Measurements from ENCODE around the gene CSGALNACT2. TPM values are rescaled to one million over a fixed set of nuclear protein-coding genes. Genes with fewer than 3 reads are reported as not detected.

Gene CSGALNACT2
- total and polyA plus RNA-seq, 2 donors: 16.1 to 21.2 TPM

DNA sequence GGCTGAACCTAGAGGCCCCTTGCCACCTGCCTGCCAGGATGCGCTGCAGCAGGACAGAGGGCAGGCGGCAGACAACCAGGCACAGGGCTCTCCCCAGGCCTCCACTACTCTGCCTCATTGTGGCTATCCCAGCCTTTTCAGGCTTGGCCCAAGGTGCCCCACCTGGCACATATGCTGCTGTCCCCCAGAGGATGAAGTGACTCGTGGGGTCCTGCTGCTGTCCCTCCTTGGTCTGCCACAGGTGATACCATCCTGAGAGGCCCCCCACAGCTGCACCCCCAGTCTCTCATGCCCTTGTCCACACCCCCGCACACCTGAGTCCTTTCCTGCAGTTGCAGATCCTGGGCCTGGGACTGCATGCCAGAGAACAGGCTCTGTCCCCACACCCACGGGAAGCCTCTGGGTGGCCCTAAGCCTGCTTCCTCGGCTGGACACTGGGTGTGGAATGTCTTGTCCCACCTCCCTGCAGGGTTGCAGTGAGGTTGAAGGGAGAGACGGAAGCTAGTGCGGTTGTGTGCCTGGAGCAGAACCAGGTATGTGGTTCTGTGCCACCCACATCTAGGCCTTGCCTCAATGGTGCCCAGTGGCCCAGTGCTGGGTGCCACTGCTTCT lies 73.3 kb downstream of the CSGALNACT2 start:
- no peak for DNase-seq (ENCODE audit: low read depth in 6 of 9, low spot score in 9 of 9)
- 96% methylated on average over 8 of the region's 8 CpGs for WGBS
- H3K9me3 ChIP-seq (ENCODE audit: control insufficient read depth in 2 of 2, insufficient read depth in 1 of 2, low read length in 1 of 2): no peaks in the 10 kb centered on the region

DNA sequence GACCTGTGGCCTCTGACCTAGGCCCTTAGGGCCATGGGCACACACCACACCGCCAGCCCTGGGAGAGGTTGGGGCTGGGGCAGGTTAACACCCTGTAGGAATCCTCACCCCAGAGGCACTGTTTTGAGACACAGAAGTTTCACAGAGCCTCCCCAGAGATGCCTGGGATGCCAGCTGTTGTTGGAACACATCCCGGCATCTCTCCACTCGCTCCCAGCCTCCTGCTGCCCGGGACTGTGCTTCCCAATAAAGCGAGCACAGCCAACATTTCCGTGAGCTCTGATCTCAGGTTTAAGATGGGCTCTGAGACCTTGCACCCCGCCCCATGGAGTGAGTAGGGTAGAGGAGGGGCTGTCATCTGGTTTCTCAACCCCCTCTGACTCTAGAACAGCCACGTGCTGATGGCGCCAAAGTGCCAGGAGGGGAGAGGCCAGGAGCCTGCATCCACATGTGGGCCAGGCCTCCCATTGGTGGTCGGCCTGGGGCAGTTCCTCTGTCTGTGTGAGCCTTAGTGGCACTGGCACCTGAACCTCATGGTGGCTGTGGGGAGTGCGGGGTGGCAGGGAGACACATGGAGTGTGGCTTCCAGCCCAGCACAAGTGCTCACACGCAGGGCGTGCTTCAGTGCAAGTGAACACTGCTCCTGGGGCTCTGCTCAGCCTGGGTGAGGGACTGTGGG lies 73.9 kb downstream of the CSGALNACT2 start:
- Histone ChIP-seq H3K36me3 (ENCODE audit: control insufficient read depth in 2 of 2, insufficient read depth in 2 of 2, low read length in 1 of 2) (no peaks in the 10 kb centered on the region), H3K9me3 (ENCODE audit: control insufficient read depth in 2 of 2, insufficient read depth in 1 of 2, low read length in 1 of 2) (no peaks in the 10 kb centered on the region), H3K27me3 (ENCODE audit: control insufficient read depth in 2 of 2, insufficient read depth in 1 of 2, low read length in 1 of 2) (peaks cover 0 to 11% of the 10 kb centered on the region in 2 donors), H3K4me3 (ENCODE audit: low read length in 2 of 2) (no peak overlapping the region), H3K27ac (ENCODE audit: low read depth in 1 of 2, low read length in 1 of 2) (no peak overlapping the region), H3K4me1 (ENCODE audit: control insufficient read depth in 2 of 2, insufficient read depth in 2 of 2, low read length in 2 of 2) (peaks cover 0 to 3% of the 10 kb centered on the region in 2 donors)
- 90% methylated on average over 13 of the region's 13 CpGs for WGBS
- DNase-seq (ENCODE audit: low read depth in 6 of 9, low spot score in 9 of 9): no peak

More for the DNA sequence above, 73.3 kb downstream of the CSGALNACT2 start:
- Histone ChIP-seq H3K27ac (ENCODE audit: low read depth in 1 of 2, low read length in 1 of 2) (no peak overlapping the region), H3K4me1 (ENCODE audit: control insufficient read depth in 2 of 2, insufficient read depth in 2 of 2, low read length in 2 of 2) (peaks cover 0 to 3% of the 10 kb centered on the region in 2 donors), H3K27me3 (ENCODE audit: control insufficient read depth in 2 of 2, insufficient read depth in 1 of 2, low read length in 1 of 2) (peaks cover 0 to 11% of the 10 kb centered on the region in 2 donors), H3K36me3 (ENCODE audit: control insufficient read depth in 2 of 2, insufficient read depth in 2 of 2, low read length in 1 of 2) (no peaks in the 10 kb centered on the region), H3K4me3 (ENCODE audit: low read length in 2 of 2) (no peak overlapping the region)

DNA sequence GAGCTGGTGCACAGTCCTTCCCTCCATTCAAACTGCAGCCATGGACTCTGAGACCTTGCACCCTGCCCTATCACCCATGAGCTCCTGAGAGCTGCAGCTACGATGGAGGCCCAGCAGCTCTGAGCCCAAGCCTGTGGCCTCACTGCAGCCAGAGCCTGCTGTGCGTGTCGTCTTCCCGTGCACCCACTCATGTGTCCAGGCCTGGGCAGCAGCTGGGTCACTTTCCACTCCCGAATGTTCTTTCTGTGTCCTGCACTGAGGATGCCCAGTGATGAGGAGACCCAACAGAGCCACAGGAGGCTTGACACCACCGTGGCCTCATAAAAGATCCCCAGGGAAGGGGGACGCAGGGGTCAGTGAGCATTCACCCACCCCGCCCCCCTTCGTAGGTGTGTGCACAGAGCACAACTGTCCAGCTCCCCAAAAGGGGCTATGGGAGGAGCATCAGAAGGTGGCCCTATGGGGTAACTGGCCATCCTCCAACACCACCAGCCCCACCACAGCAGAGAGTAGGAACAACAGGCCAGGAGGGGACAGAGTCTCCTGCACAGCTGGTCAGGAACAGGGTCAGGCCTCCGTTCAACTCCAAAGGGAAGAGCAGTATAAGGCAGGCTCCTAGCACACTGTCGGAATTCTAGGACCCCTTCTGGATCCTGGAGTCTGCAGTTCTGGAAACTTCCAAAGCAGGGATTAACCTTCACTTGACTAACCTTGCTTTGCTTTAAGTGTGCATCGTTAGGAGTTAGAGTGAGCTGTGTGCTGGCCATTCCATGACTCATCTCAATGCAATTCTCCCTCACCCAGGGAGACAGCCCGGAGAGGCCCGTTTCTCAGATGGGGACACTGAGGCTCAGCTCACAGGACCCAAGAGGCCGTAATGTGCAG lies 76.1 kb downstream of the CSGALNACT2 start:
- Histone ChIP-seq H3K4me3 (ENCODE audit: low read length in 2 of 2) (no peak overlapping the region), H3K27ac (ENCODE audit: low read depth in 1 of 2, low read length in 1 of 2) (no peak overlapping the region)

DNA sequence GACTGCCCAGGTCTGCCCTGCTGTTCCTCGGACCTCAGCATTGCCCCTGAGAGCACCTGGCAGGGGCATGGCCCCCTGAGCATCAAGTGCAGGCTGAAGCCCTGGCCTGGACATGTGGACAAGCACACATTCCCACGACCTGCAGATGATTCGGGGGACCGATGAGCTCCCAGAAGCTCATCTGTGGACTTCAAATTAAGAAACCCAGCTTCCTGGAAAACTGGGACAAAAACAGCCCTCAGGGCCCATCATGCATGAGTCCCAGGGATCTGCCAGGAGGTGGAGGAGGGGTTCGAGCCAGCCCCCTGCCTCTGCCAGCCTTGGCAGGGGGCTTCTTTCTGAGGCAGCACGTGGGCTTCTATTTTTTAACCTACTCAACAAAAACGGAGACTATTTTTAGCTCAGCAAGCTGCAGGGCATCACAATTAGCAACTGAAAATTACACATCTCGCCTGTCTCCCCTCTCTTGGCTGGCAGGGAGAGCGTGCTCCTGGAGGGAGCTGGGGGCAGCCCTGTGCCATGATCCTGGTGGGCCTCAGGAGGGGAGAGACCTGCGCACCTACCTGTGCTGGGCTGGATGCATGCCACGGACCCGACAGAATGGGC lies 76.8 kb downstream of the CSGALNACT2 start:
- H3K4me3 ChIP-seq (ENCODE audit: low read length in 2 of 2): no peak overlapping the region
- peaks cover 0 to 11% of the 10 kb centered on the region in 2 donors for H3K27me3 ChIP-seq (ENCODE audit: control insufficient read depth in 2 of 2, insufficient read depth in 1 of 2, low read length in 1 of 2)
- H3K9me3 ChIP-seq (ENCODE audit: control insufficient read depth in 2 of 2, insufficient read depth in 1 of 2, low read length in 1 of 2): no peaks in the 10 kb centered on the region
- no peak for DNase-seq (ENCODE audit: low read depth in 6 of 9, low spot score in 9 of 9)
- 83% methylated on average over 12 of the region's 12 CpGs for WGBS
- H3K27ac ChIP-seq (ENCODE audit: low read depth in 1 of 2, low read length in 1 of 2): no peak overlapping the region
- H3K36me3 ChIP-seq (ENCODE audit: control insufficient read depth in 2 of 2, insufficient read depth in 2 of 2, low read length in 1 of 2): no peaks in the 10 kb centered on the region
- H3K4me1 ChIP-seq (ENCODE audit: control insufficient read depth in 2 of 2, insufficient read depth in 2 of 2, low read length in 2 of 2): no peaks in the 10 kb centered on the region

More for the DNA sequence above, 76.1 kb downstream of the CSGALNACT2 start:
- WGBS: 96% methylated on average over 15 of the region's 15 CpGs
- Histone ChIP-seq H3K27me3 (ENCODE audit: control insufficient read depth in 2 of 2, insufficient read depth in 1 of 2, low read length in 1 of 2) (peaks cover 0 to 11% of the 10 kb centered on the region in 2 donors), H3K36me3 (ENCODE audit: control insufficient read depth in 2 of 2, insufficient read depth in 2 of 2, low read length in 1 of 2) (no peaks in the 10 kb centered on the region), H3K4me1 (ENCODE audit: control insufficient read depth in 2 of 2, insufficient read depth in 2 of 2, low read length in 2 of 2) (no peaks in the 10 kb centered on the region), H3K9me3 (ENCODE audit: control insufficient read depth in 2 of 2, insufficient read depth in 1 of 2, low read length in 1 of 2) (no peaks in the 10 kb centered on the region)
- no peak for DNase-seq (ENCODE audit: low read depth in 6 of 9, low spot score in 9 of 9)

DNA sequence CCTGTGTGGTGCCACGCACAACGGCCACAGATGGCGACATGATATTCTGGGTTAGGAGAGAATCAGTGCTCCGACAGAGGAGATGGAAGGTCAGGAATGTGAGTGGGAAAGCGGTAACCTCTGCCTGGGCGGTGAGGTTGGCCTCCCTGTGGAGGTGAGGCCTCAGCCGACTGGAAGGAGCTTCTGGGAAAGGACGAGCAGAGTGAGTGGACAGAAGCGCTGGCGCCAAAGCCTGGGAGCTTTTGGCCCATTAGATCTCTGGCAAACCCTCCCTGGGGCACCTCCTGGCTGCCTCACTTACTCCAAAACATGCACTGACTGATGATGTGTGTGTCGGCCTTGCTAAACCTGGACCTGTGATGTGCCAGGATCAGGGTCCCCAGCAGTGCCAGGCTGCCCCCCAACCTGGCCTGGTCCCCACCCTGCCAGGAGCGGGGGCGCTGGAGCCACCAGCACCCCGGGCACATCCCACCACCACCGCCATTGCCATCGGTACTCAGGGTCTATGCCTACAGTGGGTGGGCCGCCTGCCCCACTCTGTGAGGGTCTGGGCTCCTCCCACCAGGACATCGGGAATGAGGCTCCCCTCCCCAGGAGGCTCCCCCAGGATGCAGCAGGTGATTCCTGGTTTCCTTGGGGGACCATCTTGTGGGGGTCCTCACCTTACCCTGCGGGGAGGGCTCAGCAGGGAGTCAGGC lies 77.7 kb downstream of the CSGALNACT2 start:
- Histone ChIP-seq H3K4me1 (ENCODE audit: control insufficient read depth in 2 of 2, insufficient read depth in 2 of 2, low read length in 2 of 2) (no peaks in the 10 kb centered on the region), H3K9me3 (ENCODE audit: control insufficient read depth in 2 of 2, insufficient read depth in 1 of 2, low read length in 1 of 2) (no peaks in the 10 kb centered on the region), H3K4me3 (ENCODE audit: low read length in 2 of 2) (no peak overlapping the region), H3K27me3 (ENCODE audit: control insufficient read depth in 2 of 2, insufficient read depth in 1 of 2, low read length in 1 of 2) (peaks cover 0 to 11% of the 10 kb centered on the region in 2 donors), H3K36me3 (ENCODE audit: control insufficient read depth in 2 of 2, insufficient read depth in 2 of 2, low read length in 1 of 2) (no peaks in the 10 kb centered on the region), H3K27ac (ENCODE audit: low read depth in 1 of 2, low read length in 1 of 2) (no peak overlapping the region)
- no peak for DNase-seq (ENCODE audit: low read depth in 6 of 9, low spot score in 9 of 9)
- WGBS: 95% methylated on average over 19 of the region's 19 CpGs

DNA sequence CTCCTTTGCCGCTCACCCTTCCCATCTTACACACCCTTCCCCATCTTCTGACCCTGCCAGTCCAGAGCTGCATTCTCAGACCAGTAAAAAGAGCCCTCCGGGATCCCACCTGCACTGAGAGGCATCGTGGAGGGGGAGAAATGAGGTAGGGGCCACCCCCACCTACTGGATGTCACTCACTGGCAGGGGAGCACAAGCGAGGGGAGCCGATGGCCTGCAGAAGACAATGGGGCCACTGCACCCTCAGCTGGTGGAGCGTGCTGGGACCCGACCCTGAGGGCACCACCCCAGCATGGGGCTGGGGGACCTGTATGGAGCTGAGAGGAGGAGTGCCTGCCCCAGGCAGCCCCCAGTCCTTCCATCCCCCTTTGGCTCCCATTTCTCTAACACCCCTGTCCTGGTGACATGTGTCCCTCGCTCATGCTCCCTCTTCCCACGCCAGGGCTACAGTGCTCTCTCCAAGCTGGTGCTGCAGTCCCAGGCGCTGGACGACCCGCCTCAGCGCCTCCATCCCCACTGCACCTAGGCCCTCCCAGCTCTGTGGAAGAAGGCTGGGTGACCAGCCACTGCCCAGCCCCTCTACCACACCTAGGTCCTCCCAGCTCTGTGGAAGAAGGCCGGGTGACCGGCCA lies 78.8 kb downstream of the CSGALNACT2 start:
- Histone ChIP-seq H3K27me3 (ENCODE audit: control insufficient read depth in 2 of 2, insufficient read depth in 1 of 2, low read length in 1 of 2) (peaks cover 0 to 11% of the 10 kb centered on the region in 2 donors), H3K27ac (ENCODE audit: low read depth in 1 of 2, low read length in 1 of 2) (no peak overlapping the region), H3K4me3 (ENCODE audit: low read length in 2 of 2) (no peak overlapping the region), H3K4me1 (ENCODE audit: control insufficient read depth in 2 of 2, insufficient read depth in 2 of 2, low read length in 2 of 2) (no peaks in the 10 kb centered on the region), H3K36me3 (ENCODE audit: control insufficient read depth in 2 of 2, insufficient read depth in 2 of 2, low read length in 1 of 2) (no peaks in the 10 kb centered on the region), H3K9me3 (ENCODE audit: control insufficient read depth in 2 of 2, insufficient read depth in 1 of 2, low read length in 1 of 2) (no peaks in the 10 kb centered on the region)
- WGBS: 96% methylated on average over 15 of the region's 15 CpGs
- DNase-seq (ENCODE audit: low read depth in 6 of 9, low spot score in 9 of 9): no peak

DNA sequence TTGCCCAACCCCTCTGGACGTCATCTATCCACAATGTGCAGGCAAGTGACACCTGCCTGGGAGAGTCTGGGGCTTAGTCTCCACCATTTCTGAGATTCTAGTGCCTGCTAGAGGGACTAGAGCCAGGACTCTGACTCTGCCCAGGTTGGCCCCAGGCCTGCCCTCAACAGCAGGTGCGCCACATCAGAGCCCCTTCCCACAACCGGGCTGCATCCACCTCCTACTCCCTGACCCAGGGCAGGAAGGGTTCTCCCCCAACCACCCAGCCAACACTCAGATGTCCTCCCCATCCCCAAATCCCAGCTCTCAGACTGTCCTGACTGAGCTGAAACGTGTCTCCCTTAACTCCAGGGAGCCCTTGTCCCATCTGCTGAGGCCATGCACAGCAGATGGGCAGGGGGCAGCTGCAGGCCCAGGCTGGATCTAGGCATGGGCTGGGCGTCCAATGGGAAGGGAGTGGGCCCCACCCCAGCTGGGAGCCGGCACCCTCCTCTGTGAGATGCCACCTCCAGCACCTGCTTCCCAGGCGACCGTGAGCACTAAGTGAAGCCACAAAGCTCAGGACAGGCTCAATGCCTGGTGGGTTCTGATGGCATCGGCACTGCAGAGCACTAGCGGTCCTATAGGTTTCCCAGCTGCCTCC lies 79.4 kb downstream of the CSGALNACT2 start:
- H3K4me1 ChIP-seq (ENCODE audit: control insufficient read depth in 2 of 2, insufficient read depth in 2 of 2, low read length in 2 of 2): no peaks in the 10 kb centered on the region
- no peak overlapping the region for H3K4me3 ChIP-seq (ENCODE audit: low read length in 2 of 2)
- WGBS: 94% methylated on average over 10 of the region's 10 CpGs
- no peak overlapping the region for H3K27ac ChIP-seq (ENCODE audit: low read depth in 1 of 2, low read length in 1 of 2)
- peaks cover 0 to 11% of the 10 kb centered on the region in 2 donors for H3K27me3 ChIP-seq (ENCODE audit: control insufficient read depth in 2 of 2, insufficient read depth in 1 of 2, low read length in 1 of 2)
- DNase-seq (ENCODE audit: low read depth in 6 of 9, low spot score in 9 of 9): no peak
- H3K9me3 ChIP-seq (ENCODE audit: control insufficient read depth in 2 of 2, insufficient read depth in 1 of 2, low read length in 1 of 2): no peaks in the 10 kb centered on the region
- no peaks in the 10 kb centered on the region for H3K36me3 ChIP-seq (ENCODE audit: control insufficient read depth in 2 of 2, insufficient read depth in 2 of 2, low read length in 1 of 2)
